ENCODE data around the gene PLAAT4. TPM values are rescaled to one million over a fixed set of nuclear protein-coding genes. Genes with fewer than 3 reads are reported as not detected.
"Not testable (repeated sequence)": the region's sequence is repeated elsewhere in the genome, so short reads cannot be mapped to it uniquely, and the experiment has no call there.

PLAAT4 gene
- total RNA-seq, 1 experiment from 2014 or later = 3.5 TPM

DNA sequence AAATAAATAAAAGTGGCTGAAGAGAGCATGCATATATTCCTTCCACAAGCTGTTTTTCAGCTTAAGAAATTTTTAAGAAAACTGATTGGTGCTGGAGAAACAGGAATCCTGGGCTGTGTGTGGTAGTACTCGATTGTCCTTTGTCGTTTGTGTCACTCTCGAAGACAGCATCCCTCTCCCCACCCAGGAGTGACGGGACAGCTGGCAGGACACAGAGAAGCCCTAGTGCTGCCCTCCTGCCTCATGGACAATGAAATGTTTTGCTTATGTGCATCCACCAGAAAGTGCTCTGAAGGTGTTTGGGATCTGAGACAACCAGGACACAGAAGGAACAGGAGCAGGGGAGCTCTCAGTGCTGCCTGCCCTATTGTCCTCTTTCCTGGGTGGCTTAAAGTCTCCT lies 12.8 kb downstream of the PLAAT4 start:
- Mint-ChIP-seq H3K27ac (no peak overlapping the region), H3K9me3 (peaks cover 3 to 9% of the 10 kb centered on the region in 2 experiments; a peak in 2 of 5 replicates), H3K4me3 (no peak overlapping the region), H3K4me1 (peaks cover 20 to 23% of the 10 kb centered on the region in 2 experiments), H3K36me3 (ENCODE audit: insufficient read depth in 1 of 3, low read depth in 3 of 3) (peaks cover 0 to 6% (median 0%) of the 10 kb centered on the region in 3 experiments; a peak in 4 of 7 replicates), H3K27me3 (ENCODE audit: low read depth) (no peaks in the 10 kb centered on the region; the same call in none of the 2 replicates)
- Histone ChIP-seq H3K27me3 (ENCODE audit: insufficient read depth, low read length) (no peaks in the 10 kb centered on the region), H2BK15ac (ENCODE audit: low read depth, low read length) (no peak overlapping the region), H2BK120ac (ENCODE audit: low read depth, low read length, poor library complexity, severe bottlenecking) (no peak overlapping the region), H2AFZ (ENCODE audit: low read length) (no peak overlapping the region), H3K18ac (ENCODE audit: insufficient read length, low read depth, low read length) (no peak overlapping the region), H3T11ph (ENCODE audit: low read length) (no peak overlapping the region), H4K20me1 (ENCODE audit: control insufficient read depth, insufficient read depth, insufficient read length) (no peaks in the 10 kb centered on the region), H2BK20ac (ENCODE audit: low read depth, low read length, poor library complexity, severe bottlenecking) (no peak overlapping the region), H4K5ac (ENCODE audit: insufficient read length, low read depth, low read length) (no peak overlapping the region), H2BK12ac (ENCODE audit: insufficient read length, low read depth, low read length) (no peak overlapping the region), H3K27ac (ENCODE audit: insufficient read length, low read depth, low read length) (no peak overlapping the region), H2AK5ac (ENCODE audit: insufficient read length, low read length) (no peak overlapping the region), H4K91ac (ENCODE audit: insufficient read length, low read depth, low read length) (no peak overlapping the region), H3K9ac (ENCODE audit: extremely low read depth, insufficient read length, low read length) (no peak overlapping the region), H3K9me3 (ENCODE audit: control insufficient read depth, low read depth, low read length) (no peaks in the 10 kb centered on the region), H3K4ac (ENCODE audit: low read depth, low read length) (no peak overlapping the region), H3K79me2 (ENCODE audit: insufficient read depth, low read length) (no peaks in the 10 kb centered on the region), H3K23ac (ENCODE audit: insufficient read length, low read depth, low read length) (no peak overlapping the region), H3K14ac (ENCODE audit: insufficient read depth, low read length) (no peak overlapping the region), H2BK5ac (ENCODE audit: insufficient read length, low read length) (no peak overlapping the region), H3K4me2 (ENCODE audit: insufficient read depth, insufficient read length, low read length) (no peak overlapping the region), H3K23me2 (ENCODE audit: insufficient read length, low read depth, low read length, poor library complexity, severe bottlenecking) (no peaks in the 10 kb centered on the region), H3K4me1 (ENCODE audit: insufficient read depth, low read length) (no peaks in the 10 kb centered on the region), H4K8ac (replicated peaks; ENCODE audit: insufficient read length, low read depth, low read length) (no peak overlapping the region), H3K79me1 (ENCODE audit: insufficient read depth, low read depth, low read length, poor library complexity, severe bottlenecking) (no peaks in the 10 kb centered on the region), H3K56ac (ENCODE audit: insufficient read length, low read depth, low read length) (no peak overlapping the region)
- DNase-seq = no peak
- no peak for TF ChIP-seq CTCF (conservative IDR thresholded peaks at IDR 0.05)
- WGBS (ENCODE audit: extremely low coverage, insufficient read length, low lambda C conversion rate) = no CpG with 5 or more reads among the region's 4 CpGs

DNA sequence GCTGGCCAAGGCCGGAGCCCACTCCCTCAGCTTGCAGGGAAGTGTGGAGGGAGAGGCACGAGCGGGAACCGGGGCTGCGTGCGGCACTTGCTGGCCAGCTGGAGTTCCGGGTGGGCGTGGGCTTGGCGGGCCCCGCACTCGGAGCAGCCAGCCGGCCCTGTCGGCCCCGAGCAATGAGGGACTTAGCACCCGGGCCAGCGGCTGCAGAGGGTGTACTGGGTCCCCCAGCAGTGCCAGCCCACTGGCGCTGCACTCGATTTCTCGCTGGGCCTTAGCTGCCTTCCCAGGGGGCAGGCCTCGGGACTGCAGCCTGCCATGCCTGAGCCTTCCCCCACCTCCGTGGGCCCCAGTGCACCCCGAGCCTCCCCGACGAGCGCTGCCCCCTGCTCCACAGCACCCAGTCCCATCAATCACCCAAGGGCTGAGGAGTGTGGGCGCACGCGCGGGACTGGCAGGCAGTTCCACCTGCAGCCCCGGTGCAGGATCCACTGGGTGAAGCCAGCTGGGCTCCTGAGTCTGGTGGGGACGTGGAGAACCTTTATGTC lies 13.6 kb downstream of the PLAAT4 start:
- H4K5ac ChIP-seq (ENCODE audit: insufficient read length, low read depth, low read length); H3K79me1 ChIP-seq (ENCODE audit: insufficient read depth, low read depth, low read length, poor library complexity, severe bottlenecking); H4K91ac ChIP-seq (ENCODE audit: insufficient read length, low read depth, low read length); H3K79me2 ChIP-seq (ENCODE audit: insufficient read depth, low read length); H3K18ac ChIP-seq (ENCODE audit: insufficient read length, low read depth, low read length); H2BK12ac ChIP-seq (ENCODE audit: insufficient read length, low read depth, low read length); H2BK120ac ChIP-seq (ENCODE audit: low read depth, low read length, poor library complexity, severe bottlenecking); H2BK5ac ChIP-seq (ENCODE audit: insufficient read length, low read length); H3K27me3 Mint-ChIP-seq (ENCODE audit: low read depth); H3K23me2 ChIP-seq (ENCODE audit: insufficient read length, low read depth, low read length, poor library complexity, severe bottlenecking); H3K14ac ChIP-seq (ENCODE audit: insufficient read depth, low read length); H3K9me3 Mint-ChIP-seq; H3K56ac ChIP-seq (ENCODE audit: insufficient read length, low read depth, low read length); H3K9me3 ChIP-seq (ENCODE audit: control insufficient read depth, low read depth, low read length); H3K27ac ChIP-seq (ENCODE audit: insufficient read length, low read depth, low read length); H2BK20ac ChIP-seq (ENCODE audit: low read depth, low read length, poor library complexity, severe bottlenecking); H2BK15ac ChIP-seq (ENCODE audit: low read depth, low read length); H4K8ac ChIP-seq (replicated peaks; ENCODE audit: insufficient read length, low read depth, low read length); H3K23ac ChIP-seq (ENCODE audit: insufficient read length, low read depth, low read length); H3K4ac ChIP-seq (ENCODE audit: low read depth, low read length); H2AK5ac ChIP-seq (ENCODE audit: insufficient read length, low read length); H3K27me3 ChIP-seq (ENCODE audit: insufficient read depth, low read length); H3K36me3 Mint-ChIP-seq (ENCODE audit: insufficient read depth in 1 of 3, low read depth in 3 of 3); H3K27ac Mint-ChIP-seq; DNase-seq; H3K9ac ChIP-seq (ENCODE audit: extremely low read depth, insufficient read length, low read length); H3K4me3 Mint-ChIP-seq; H3T11ph ChIP-seq (ENCODE audit: low read length); H2AFZ ChIP-seq (ENCODE audit: low read length); H3K4me2 ChIP-seq (ENCODE audit: insufficient read depth, insufficient read length, low read length); H3K4me1 ChIP-seq (ENCODE audit: insufficient read depth, low read length); H4K20me1 ChIP-seq (ENCODE audit: control insufficient read depth, insufficient read depth, insufficient read length): not testable (repeated sequence)
- peaks cover 25 to 28% of the 10 kb centered on the region in 2 experiments for H3K4me1 Mint-ChIP-seq
- WGBS (ENCODE audit: extremely low coverage, insufficient read length, low lambda C conversion rate) = no CpG with 5 or more reads among the region's 31 CpGs

Measured in H9 (cell line).